Tibial artery (tissue), 4 donors: ENCODE measurements around the gene IL1RAPL2.

Experiments
- DNase-seq, 2 donors: peaks; one replicate each; pipeline ENCODE4 v3.0.0-alpha.2; 2019
- H3K27ac ChIP-seq, 2 donors: fragments of 200-600 bp; sonication (generic) in 1 of 2; 1 replicate in 1 of 2; 2 replicates in 1 of 2; pipeline ENCODE4 v1.5.1; 2018 to 2019; ENCODE audit warnings: mild to moderate bottlenecking in 1 of 2
- H3K27me3 ChIP-seq, 2 donors: fragments of 200-600 bp; sonication (generic) in 1 of 2; one replicate each; pipeline versions ENCODE4 v1.5.1 to v1.6.0; 2016 to 2019
- H3K36me3 ChIP-seq, 3 donors: fragments of 200-600 bp; sonication (generic) in 2 of 3; one replicate each; pipeline ENCODE4 v1.5.1; 2016 to 2019; ENCODE audit warnings: mild to moderate bottlenecking in 2 of 3
- H3K4me1 ChIP-seq, 4 donors: fragments of 200-600 bp; sonication (generic) in 2 of 4; 1 replicate in 3 of 4; 2 replicates in 1 of 4; pipeline ENCODE4 v1.5.1; 2016 to 2019
- H3K4me3 ChIP-seq, 2 donors: fragments of 200-600 bp; sonication (generic) in 1 of 2; 1 replicate in 1 of 2; 2 replicates in 1 of 2; pipeline ENCODE4 v1.5.1; 2018 to 2019; ENCODE audit warnings: mild to moderate bottlenecking in 2 of 2
- H3K9me3 ChIP-seq, 3 donors: fragments of 200-600 bp; sonication (generic) in 1 of 3; one replicate each; pipeline ENCODE4 v1.5.1; 2016 to 2019
- intact Hi-C: fragments of 100-400 bp; cut with DNase I; formaldehyde crosslinking; loops from one replicate; pipeline ENCODE4 v1.15.0; 2023; ENCODE audit warnings: low total_unique reads
- TF ChIP-seq, protein P1 (sequence below), 2 experiments: fragments of 200-600 bp in 1 of 2; fragments of 450-650 bp in 1 of 2; IDR thresholded peaks; one replicate each; pipeline ENCODE4 v1.5.1; 2017 to 2019; ENCODE audit warnings: antibody characterized with exemption in 2 of 2, mild to moderate bottlenecking in 1 of 2, moderate library complexity in 1 of 2

Gene IL1RAPL2

GRCh38 chrX:104621781-104622180 is 55.8 kb downstream of the IL1RAPL2 start:
- Histone ChIP-seq H3K9me3 (no peaks in the 10 kb centered on the region), H3K27ac (no peak overlapping the region), H3K27me3 (no peaks in the 10 kb centered on the region), H3K4me3 (no peak overlapping the region), H3K4me1 (no peaks in the 10 kb centered on the region), H3K36me3 (no peaks in the 10 kb centered on the region)
- intact Hi-C loops: no loop called here
- DNase-seq: no peak
- TF ChIP-seq, protein P1, sequence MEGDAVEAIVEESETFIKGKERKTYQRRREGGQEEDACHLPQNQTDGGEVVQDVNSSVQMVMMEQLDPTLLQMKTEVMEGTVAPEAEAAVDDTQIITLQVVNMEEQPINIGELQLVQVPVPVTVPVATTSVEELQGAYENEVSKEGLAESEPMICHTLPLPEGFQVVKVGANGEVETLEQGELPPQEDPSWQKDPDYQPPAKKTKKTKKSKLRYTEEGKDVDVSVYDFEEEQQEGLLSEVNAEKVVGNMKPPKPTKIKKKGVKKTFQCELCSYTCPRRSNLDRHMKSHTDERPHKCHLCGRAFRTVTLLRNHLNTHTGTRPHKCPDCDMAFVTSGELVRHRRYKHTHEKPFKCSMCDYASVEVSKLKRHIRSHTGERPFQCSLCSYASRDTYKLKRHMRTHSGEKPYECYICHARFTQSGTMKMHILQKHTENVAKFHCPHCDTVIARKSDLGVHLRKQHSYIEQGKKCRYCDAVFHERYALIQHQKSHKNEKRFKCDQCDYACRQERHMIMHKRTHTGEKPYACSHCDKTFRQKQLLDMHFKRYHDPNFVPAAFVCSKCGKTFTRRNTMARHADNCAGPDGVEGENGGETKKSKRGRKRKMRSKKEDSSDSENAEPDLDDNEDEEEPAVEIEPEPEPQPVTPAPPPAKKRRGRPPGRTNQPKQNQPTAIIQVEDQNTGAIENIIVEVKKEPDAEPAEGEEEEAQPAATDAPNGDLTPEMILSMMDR (IDR thresholded peaks at IDR 0.05): no peak

- Histone ChIP-seq H3K4me3 (no peak overlapping the region), H3K9me3 (peaks cover 0 to 17% (median 7%) of the 10 kb centered on the region in 3 donors), H3K27ac (no peak overlapping the region), H3K4me1 (no peaks in the 10 kb centered on the region), H3K36me3 (no peaks in the 10 kb centered on the region), H3K27me3 (no peaks in the 10 kb centered on the region)
- TF ChIP-seq, protein P1 (IDR thresholded peaks at IDR 0.05): no peak
- intact Hi-C loops: no loop called here
- DNase-seq: no peak
Observed at GRCh38 chrX:104641176-104641575, 75.2 kb downstream of the IL1RAPL2 start.

DNA sequence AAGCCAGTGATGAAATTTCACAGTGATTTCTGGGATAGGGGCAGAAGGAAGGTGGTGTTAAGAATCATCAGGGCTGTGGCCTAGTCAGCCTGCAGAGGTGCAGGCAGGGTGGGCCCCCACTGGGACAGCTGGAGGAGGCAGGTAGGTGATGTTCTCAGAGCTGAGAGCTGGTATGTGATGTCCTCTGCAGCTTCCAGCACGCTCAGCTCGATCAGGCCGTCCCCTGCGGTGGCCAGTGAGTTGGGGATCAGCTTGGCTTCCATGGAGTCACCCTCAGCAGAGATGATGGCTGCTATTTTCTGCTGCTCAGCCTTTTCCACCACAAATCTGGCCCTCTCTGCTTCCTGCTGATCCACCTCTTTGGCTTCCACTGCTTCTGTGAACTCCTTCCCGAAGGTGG is 81.1 kb downstream of the IL1RAPL2 start:
- Histone ChIP-seq H3K4me3 (no peak overlapping the region), H3K9me3 (no peaks in the 10 kb centered on the region), H3K27ac (no peak overlapping the region), H3K36me3 (no peaks in the 10 kb centered on the region), H3K27me3 (no peaks in the 10 kb centered on the region), H3K4me1 (no peaks in the 10 kb centered on the region)
- no peak for DNase-seq
- intact Hi-C loops: no loop called here
- TF ChIP-seq, protein P1 (IDR thresholded peaks at IDR 0.05): no peak

GRCh38 chrX:104659005-104659744 is 93.2 kb downstream of the IL1RAPL2 start:
- Histone ChIP-seq H3K27me3 (no peaks in the 10 kb centered on the region), H3K27ac (no peak overlapping the region), H3K4me3 (no peak overlapping the region), H3K9me3 (no peaks in the 10 kb centered on the region), H3K4me1 (peaks cover 0 to 8% (median 2%) of the 10 kb centered on the region in 4 donors), H3K36me3 (no peaks in the 10 kb centered on the region)
- intact Hi-C loops: no loop called here
- TF ChIP-seq, protein P1 (IDR thresholded peaks at IDR 0.05): no peak
- no peak for DNase-seq

DNA sequence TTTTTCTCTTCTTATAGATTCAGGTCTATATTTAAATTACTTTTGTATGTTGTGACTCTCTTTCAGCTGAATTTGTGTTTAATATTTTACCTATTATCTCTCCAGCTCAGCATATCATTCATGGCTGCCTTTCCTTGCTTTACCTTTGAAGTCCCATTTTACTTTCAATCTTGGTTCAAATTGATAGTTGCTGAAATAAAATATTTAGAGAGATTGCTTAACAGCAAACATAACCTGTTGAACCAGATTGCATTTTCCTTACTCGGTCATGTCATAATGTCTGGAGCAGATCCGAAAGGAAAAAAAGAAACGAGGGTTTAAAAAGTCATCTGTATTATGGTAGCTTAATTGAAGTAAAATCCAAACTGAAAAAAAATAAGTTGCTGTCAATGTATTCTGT is 94.1 kb downstream of the IL1RAPL2 start:
- Histone ChIP-seq H3K4me1 (peaks cover 0 to 8% (median 2%) of the 10 kb centered on the region in 4 donors), H3K27me3 (no peaks in the 10 kb centered on the region)
- intact Hi-C loops: no loop called here

More for the DNA sequence above, 94.1 kb downstream of the IL1RAPL2 start:
- TF ChIP-seq, protein P1 (IDR thresholded peaks at IDR 0.05): no peak
- no peaks in the 10 kb centered on the region for H3K9me3 ChIP-seq
- no peak overlapping the region for H3K27ac ChIP-seq
- no peak for DNase-seq
- H3K36me3 ChIP-seq: no peaks in the 10 kb centered on the region
- H3K4me3 ChIP-seq: no peak overlapping the region
